Measurements from ENCODE around the gene FGD2.

DNA sequence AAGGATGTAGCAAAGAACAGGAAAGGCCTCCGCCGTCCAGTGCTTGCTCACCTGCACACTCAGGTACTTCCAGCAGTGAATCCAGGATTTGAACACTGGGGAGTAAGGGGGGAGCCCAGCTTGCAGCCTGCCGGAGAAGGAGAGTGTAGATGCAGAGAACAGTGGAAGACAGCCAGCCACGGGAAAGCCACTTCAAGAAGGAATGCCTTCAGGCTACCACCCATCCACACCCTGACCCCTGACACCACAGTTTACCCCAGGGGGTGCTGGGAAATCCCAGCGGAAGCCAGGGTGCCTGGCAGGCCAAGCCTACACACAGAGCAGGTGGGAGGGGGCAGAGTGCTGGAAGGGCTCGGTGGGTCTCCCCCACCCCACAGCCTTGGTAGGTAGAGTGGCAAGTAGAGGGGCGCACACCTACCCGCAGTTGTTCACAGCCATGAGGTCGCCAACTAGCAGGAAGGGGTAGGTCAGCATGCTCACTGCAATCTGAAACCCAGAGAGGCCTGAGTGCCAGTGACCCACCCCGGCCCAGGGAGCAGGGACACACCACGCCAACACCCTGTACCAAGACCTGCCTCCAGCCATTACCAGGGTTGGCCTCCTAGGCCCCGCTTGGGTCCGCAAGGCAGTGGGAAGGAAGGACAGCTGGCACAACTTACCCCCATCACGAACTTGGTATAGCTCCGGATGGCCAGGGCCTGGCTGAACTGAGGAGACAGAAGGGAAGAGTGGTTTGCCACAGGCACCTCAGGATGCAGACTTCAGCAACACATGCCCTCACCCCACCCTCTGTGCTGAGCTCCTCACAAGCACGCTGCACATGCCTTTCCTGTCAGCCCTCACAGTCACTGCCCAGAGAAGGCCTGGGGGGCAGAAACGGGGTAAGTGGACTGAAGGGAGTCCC is 35.2 kb upstream of the FGD2 start:
- no peak for TF ChIP-seq RARB (CRISPR knock-in tag; IDR thresholded peaks at IDR 0.05)
- TF ChIP-seq ZC3H10 (CRISPR knock-in tag; IDR thresholded peaks at IDR 0.05) = no peak
- no peak for TF ChIP-seq ZNF70 (CRISPR knock-in tag; IDR thresholded peaks at IDR 0.05)
